Fibroblast of mammary gland (primary cell): ENCODE results near the gene DSCAM.

Experiments
- DNase-seq: peaks from one replicate; pipeline ENCODE4 v3.0.0-alpha.2; 2010; ENCODE audit warnings: low read depth
- H3K4me3 ChIP-seq: 2 replicates; pipeline ENCODE4 v1.5.1; 2011; ENCODE audit warnings: low read depth, mild to moderate bottlenecking, low read length, moderate library complexity; ENCODE audit not compliant: control insufficient read depth
- TF ChIP-seq, protein P1 (sequence below): conservative IDR thresholded peaks from 2 replicates; pipeline ENCODE4 v1.5.1; 2011; ENCODE audit warnings: low read depth, low read length, inconsistent platforms; ENCODE audit not compliant: control insufficient read depth, insufficient read depth

Gene DSCAM

DNA sequence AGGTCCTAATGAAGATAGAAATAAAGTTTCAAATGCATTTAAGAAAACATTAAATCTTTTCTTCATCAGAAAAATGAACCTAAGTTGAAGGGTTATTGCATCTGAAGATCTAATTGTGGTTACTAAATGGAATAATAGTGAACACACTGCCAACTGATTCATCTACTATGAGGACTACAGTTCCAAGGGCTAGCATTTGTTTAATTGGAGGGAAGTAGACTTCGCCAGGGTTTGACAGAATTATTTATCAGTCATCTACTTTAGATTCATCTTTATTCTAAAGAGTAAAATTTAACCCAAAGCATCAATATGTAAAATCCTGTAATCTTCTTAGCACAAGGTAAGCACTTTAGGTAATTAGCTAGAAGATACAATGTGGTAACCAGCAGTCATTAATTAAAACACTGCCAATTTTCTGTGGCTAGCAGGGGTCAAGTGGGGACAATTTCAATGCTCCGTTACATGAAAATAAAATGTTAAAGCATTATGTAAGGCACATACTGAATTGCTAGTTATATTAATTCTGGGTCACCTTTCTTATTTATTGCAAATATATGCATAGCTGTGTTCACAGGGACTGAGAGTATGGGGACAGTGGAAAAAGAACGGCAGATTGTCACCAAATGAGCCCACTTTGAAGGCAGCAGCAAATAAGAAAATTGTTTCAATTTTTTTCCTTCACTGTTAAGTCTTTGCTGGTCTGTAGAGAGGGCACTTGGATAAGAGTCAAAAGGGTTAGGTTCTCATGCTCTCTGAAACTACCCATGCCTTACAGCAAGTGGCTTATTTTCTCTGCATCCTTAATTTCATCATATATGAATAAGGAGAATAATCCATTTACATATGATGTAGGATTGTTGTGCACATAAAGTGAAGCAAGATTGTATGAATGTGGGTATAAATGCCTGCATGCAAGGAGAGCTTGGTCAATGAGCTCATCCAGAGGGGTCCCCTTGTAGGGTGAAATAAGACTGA lies 563.8 kb downstream of the DSCAM start:
- TF ChIP-seq, protein P1, sequence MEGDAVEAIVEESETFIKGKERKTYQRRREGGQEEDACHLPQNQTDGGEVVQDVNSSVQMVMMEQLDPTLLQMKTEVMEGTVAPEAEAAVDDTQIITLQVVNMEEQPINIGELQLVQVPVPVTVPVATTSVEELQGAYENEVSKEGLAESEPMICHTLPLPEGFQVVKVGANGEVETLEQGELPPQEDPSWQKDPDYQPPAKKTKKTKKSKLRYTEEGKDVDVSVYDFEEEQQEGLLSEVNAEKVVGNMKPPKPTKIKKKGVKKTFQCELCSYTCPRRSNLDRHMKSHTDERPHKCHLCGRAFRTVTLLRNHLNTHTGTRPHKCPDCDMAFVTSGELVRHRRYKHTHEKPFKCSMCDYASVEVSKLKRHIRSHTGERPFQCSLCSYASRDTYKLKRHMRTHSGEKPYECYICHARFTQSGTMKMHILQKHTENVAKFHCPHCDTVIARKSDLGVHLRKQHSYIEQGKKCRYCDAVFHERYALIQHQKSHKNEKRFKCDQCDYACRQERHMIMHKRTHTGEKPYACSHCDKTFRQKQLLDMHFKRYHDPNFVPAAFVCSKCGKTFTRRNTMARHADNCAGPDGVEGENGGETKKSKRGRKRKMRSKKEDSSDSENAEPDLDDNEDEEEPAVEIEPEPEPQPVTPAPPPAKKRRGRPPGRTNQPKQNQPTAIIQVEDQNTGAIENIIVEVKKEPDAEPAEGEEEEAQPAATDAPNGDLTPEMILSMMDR, result no peak

DNA sequence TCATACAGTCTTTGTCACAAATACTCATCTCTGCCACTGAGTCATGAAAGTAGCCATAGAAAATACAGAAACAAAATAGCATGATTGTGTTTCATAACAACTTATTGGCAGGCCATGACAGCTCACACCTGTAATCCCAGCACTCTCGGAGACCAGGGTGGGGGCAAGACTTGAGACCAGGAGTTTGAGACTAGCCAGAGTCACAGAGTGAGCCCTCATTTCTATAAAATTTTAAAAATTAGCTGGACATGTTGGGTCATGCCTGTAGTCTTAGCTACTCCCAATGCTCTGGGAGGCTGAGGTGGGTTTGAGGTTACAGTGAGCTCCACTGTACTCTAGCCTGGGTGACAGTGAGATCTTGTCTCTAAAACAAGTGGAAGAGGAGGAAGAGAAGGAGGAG lies 568.6 kb downstream of the DSCAM start:
- TF ChIP-seq, protein P1, result no peak
- H3K4me3 ChIP-seq, result no peak overlapping the region
- DNase-seq, result no peak

More for the DNA sequence above, 563.8 kb downstream of the DSCAM start:
- no peak for DNase-seq
- H3K4me3 ChIP-seq, result no peak overlapping the region

DNA sequence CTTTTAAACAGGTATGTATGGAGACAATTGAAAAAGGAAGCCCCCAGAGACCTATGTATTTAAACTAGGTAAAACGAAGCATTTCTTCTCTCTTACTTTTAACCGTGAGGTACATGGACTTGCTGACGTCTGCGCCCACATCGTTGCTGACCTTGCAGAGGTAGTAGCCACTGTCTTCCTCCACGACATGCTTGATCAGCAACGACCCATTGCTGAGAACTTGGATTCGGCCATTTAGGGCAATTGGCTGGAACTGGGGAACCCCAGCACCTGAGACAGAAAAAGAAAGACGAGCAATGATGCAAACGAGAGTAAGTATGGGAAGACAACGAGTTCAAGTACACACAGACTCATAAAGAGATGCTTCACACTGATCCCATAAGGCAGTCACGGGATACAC lies 571.0 kb downstream of the DSCAM start:
- TF ChIP-seq, protein P1, result no peak

DNA sequence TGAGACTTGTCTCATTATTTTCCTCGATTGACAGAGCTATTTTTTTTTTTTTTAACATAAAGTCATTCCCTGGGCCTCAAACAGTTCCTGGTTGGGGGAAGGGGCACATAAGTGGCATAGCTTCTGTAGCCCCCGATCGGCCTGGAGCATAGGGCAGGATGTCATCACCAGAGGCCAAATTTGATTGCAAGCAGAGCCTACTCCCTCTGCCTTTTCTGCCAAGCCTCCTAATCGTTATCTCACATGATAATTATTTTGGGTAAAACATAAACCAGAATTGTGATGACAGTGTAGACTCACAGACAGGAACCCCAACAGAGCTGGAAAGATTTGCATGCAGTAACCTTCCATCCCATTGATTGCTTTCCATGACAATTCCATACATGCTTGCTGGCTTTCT lies 574.9 kb downstream of the DSCAM start:
- H3K4me3 ChIP-seq, result no peak overlapping the region
- no peak for DNase-seq
- TF ChIP-seq, protein P1, result no peak

More for the DNA sequence above, 571.0 kb downstream of the DSCAM start:
- no peak overlapping the region for H3K4me3 ChIP-seq
- no peak for DNase-seq

DNA sequence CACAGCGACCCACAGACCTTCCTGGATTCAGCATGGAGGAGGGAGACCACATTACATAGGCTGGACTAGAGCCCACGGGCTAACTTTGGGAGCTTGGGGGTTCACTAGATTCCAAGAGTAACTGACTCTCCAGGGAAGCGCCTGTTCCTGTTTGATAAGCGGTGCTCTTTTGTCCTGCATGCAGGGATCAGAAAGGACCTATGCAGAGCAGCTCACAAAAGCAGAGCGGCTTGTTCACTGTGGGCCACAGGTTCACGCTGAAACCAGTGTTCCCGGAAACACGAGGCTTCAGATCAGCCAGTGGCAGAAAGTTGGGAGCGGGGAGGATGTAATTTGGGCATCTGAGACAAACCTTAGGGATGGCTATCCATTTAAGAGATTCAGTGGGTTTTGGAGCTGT lies 575.8 kb downstream of the DSCAM start:
- TF ChIP-seq, protein P1, result no peak
- H3K4me3 ChIP-seq, result no peak overlapping the region
- DNase-seq, result no peak

DNA sequence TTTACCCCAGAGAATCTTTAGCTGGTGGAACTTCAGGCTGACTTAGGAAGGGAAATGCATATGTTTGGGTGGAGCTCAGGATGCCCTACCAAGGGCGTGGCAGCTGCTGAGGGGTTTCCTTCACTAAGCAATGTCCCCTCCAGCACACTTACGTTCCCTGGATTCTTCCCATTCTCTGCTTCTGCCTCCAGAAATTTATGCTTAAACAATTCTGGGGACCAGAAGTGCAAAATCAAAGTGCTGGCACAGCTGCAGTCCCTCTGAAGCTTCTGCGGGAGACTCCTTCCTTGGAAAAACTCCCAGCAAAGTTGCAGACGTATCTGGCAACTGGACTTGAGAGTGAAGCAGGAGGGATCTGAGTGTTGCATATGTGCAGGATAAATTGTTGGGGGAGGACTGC lies 576.9 kb downstream of the DSCAM start:
- TF ChIP-seq, protein P1, result no peak
- H3K4me3 ChIP-seq, result no peak overlapping the region
- no peak for DNase-seq
